Tibial nerve (tissue), 4 donors: Measurements from ENCODE around the gene NNAT. TPM values are rescaled to one million over a fixed set of nuclear protein-coding genes. Genes with fewer than 3 reads are reported as not detected.

Experiments used
- DNase-seq, 2 donors: peaks; one replicate each; pipeline ENCODE4 v3.0.0-alpha.2; 2019; ENCODE audit warnings: low spot score in 2 of 2
- H3K27ac ChIP-seq, 4 donors: fragments of 200-600 bp; sonication (generic) in 3 of 4; one replicate each; pipeline ENCODE4 v1.5.1; 2017 to 2019; ENCODE audit warnings: mild to moderate bottlenecking in 1 of 4
- H3K27me3 ChIP-seq, 2 donors: fragments of 200-600 bp; sonication (generic) in 1 of 2; one replicate each; pipeline versions ENCODE4 v1.5.1 to v1.6.0; 2017 to 2019
- H3K36me3 ChIP-seq, 3 donors: fragments of 200-600 bp; sonication (generic); one replicate each; pipeline ENCODE4 v1.5.1; 2018 to 2019
- H3K4me1 ChIP-seq, 4 donors: fragments of 200-600 bp; sonication (generic) in 3 of 4; one replicate each; pipeline ENCODE4 v1.5.1; 2017 to 2019
- H3K4me3 ChIP-seq, 4 donors: fragments of 200-600 bp; sonication (generic) in 3 of 4; one replicate each; pipeline ENCODE4 v1.5.1; 2017 to 2019; ENCODE audit warnings: mild to moderate bottlenecking in 1 of 4, moderate library complexity in 1 of 4
- H3K9me3 ChIP-seq, 4 donors: fragments of 200-600 bp; sonication (generic) in 3 of 4; one replicate each; pipeline ENCODE4 v1.5.1; 2017 to 2019
- EP300 ChIP-seq, 2 donors: sonication (generic); formaldehyde crosslinking; IDR thresholded peaks; one replicate each; pipeline ENCODE4 v1.6.1; 2017; ENCODE audit warnings: antibody characterized with exemption in 2 of 2, mild to moderate bottlenecking in 1 of 2
- POLR2A ChIP-seq, 2 donors: fragments of 450-650 bp; IDR thresholded peaks; one replicate each; pipeline ENCODE4 v1.6.1; 2017; ENCODE audit warnings: antibody characterized with exemption in 2 of 2, mild to moderate bottlenecking in 2 of 2, moderate library complexity in 2 of 2
- WGBS, 2 donors: methylation state at CpG; one replicate each; pipeline ENCODE4 v1.1.5; 2018; 5-methylcytosine and 5-hydroxymethylcytosine counted together
- total RNA-seq, 4 donors: library from RNA; depleted of rRNA; stranded (reverse); fragments of >200 nt; gene quantifications; one replicate each; pipeline ENCODE4 v1.1.0, GENCODE V29; 2016
- TF ChIP-seq, protein P1 (sequence below), 5 experiments: fragments of 200-600 bp in 3 of 5; fragments of 450-650 bp in 2 of 5; sonication (generic) in 3 of 5; IDR thresholded peaks; one replicate each; pipeline ENCODE4 v1.5.1; 2016 to 2019; ENCODE audit warnings: antibody characterized with exemption in 5 of 5, mild to moderate bottlenecking in 3 of 5, moderate library complexity in 2 of 5

NNAT gene
- total RNA-seq, 4 donors from 2014 or later: 2.7 to 12.3 (median 8.4) TPM

DNA sequence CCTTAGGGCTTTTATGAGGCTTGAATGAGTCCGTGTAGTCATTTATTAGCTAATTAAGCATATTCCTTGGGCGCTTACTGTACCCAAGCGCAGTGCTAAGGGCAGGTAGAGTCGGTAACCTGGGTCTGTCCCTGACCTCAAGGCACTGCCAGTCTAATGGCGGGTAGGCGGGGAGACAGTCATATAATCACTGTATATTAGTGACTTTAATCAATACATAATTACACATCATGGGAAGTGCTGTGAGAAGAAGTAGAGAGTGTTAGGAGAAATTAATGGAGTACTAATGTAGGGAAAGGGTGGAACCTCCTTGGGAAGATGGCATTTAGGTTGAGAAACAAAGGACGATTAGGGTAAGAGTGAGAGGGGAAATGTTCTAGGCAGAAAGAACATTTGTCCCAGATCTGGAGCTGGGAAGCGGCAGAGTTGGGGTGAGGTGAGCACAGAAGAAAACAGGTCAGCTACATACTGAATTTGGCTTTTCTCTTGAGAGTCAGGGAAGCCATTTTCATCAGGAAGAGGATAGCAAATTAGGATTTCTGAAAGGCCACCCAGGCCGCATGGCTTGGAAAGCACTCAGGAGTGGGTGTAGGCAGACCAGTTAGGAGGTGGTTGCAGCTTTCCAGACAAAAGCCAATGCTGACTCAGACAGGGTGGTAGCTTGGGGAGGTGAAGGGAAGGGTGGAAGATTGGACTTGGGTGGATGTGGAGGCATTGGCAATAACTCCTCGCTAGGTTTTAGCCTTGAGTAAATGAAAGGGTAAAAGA is 7.6 kb downstream of the NNAT start:
- H3K4me3 ChIP-seq: peak overlapping the region; percentile 65 to 96 (median 84)
- H3K9me3 ChIP-seq: no peaks in the 10 kb centered on the region
- no peak for DNase-seq
- no peaks in the 10 kb centered on the region for H3K27me3 ChIP-seq
- H3K27ac ChIP-seq: peak overlapping the region in 3 of 4 donors; percentile 91 to 98 (median 96)
- peaks cover 0 to 42% (median 29%) of the 10 kb centered on the region in 4 donors for H3K4me1 ChIP-seq
- TF ChIP-seq EP300 (IDR thresholded peaks at IDR 0.05) (no peak), POLR2A (IDR thresholded peaks at IDR 0.05) (no peak)
- TF ChIP-seq, protein P1, sequence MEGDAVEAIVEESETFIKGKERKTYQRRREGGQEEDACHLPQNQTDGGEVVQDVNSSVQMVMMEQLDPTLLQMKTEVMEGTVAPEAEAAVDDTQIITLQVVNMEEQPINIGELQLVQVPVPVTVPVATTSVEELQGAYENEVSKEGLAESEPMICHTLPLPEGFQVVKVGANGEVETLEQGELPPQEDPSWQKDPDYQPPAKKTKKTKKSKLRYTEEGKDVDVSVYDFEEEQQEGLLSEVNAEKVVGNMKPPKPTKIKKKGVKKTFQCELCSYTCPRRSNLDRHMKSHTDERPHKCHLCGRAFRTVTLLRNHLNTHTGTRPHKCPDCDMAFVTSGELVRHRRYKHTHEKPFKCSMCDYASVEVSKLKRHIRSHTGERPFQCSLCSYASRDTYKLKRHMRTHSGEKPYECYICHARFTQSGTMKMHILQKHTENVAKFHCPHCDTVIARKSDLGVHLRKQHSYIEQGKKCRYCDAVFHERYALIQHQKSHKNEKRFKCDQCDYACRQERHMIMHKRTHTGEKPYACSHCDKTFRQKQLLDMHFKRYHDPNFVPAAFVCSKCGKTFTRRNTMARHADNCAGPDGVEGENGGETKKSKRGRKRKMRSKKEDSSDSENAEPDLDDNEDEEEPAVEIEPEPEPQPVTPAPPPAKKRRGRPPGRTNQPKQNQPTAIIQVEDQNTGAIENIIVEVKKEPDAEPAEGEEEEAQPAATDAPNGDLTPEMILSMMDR (IDR thresholded peaks at IDR 0.05): no peak
- 36 to 47% methylated on average over 10 of the region's 10 CpGs for WGBS, 2 donors
- H3K36me3 ChIP-seq: no peaks in the 10 kb centered on the region

DNA sequence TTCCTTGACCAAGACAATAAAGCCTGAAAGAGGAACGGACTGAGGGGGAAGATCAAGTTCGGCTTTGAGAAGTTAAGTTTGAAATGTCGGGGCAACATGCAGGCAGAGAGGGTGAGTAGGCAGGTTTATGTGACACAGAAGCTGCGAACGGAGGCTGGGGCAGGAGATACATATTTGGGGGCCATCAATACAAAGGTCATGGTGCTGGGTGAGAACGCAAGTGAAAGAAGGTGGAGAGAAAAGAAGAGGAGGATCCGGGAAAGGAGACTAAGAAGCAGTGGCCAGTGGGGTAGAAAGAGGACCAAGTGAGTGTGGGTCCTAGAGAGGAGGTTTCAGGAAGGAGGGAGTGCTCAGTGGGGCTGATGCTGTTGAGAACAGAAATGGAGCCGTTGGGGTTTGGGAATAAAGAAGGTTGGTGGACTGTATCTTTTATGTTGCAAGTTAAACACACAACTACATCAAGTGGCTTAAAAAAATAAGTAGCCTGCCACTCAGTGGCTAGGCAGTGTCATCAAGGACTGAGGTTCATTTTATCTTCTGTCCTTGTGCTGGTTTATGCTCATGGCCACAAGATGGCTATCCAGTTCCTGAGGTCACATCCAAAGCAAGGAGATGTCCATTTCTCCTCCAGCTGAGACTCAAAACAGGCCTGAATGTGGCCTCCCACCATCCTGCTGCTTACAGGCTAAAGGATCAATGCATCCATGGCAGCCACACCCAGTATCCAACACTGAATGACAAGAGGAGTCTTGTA is 8.3 kb downstream of the NNAT start:
- peaks cover 0 to 39% (median 31%) of the 10 kb centered on the region in 4 donors for H3K4me1 ChIP-seq
- H3K9me3 ChIP-seq: no peaks in the 10 kb centered on the region
- 68 to 72% methylated on average over 8 of the region's 8 CpGs for WGBS, 2 donors
- TF ChIP-seq EP300 (IDR thresholded peaks at IDR 0.05): no peak
- TF ChIP-seq POLR2A (IDR thresholded peaks at IDR 0.05): no peak
- TF ChIP-seq, protein P1 (IDR thresholded peaks at IDR 0.05): no peak
- no peak for DNase-seq
- no peaks in the 10 kb centered on the region for H3K27me3 ChIP-seq
- H3K36me3 ChIP-seq: no peaks in the 10 kb centered on the region
- H3K4me3 ChIP-seq: no peak overlapping the region
- H3K27ac ChIP-seq: no peak overlapping the region

DNA sequence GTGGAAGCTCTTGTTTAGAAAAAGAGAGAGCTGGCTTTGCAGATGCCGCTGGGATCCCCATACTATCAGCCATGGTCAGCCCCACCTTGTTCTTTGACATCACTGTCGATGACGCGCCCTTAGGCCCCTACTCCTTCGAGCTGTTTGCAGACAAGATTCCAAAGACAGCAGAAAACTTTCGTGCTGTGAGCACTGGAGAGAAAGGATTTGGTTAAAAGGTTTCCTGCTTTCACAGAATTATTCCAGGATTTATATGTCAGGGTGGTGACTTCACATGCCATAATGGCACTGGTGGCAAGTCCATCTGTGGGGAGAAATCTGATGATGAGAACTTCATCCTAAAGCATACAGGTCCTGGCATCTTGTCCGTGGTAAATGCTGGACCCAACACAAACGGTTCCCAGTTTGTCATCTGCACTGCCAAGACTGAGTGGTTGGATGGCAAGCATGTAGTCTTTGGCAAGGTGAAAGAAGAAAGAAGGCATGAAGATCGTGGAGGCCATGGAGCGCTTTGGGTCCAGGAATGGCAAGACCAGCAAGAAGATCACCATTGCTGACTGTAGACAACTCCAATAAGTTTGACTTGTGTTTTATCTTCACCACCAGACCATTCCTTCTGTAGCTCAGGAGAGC is 9.0 kb downstream of the NNAT start:
- no peak overlapping the region for H3K27ac ChIP-seq
- 88 to 90% methylated on average over 10 of the region's 10 CpGs for WGBS, 2 donors
- no peak overlapping the region for H3K4me3 ChIP-seq
- H3K9me3 ChIP-seq: no peaks in the 10 kb centered on the region
- H3K27me3 ChIP-seq: no peaks in the 10 kb centered on the region
- H3K4me1 ChIP-seq: peaks cover 0 to 34% (median 26%) of the 10 kb centered on the region in 4 donors
- TF ChIP-seq, protein P1 (IDR thresholded peaks at IDR 0.05): no peak
- TF ChIP-seq EP300 (IDR thresholded peaks at IDR 0.05) (no peak), POLR2A (IDR thresholded peaks at IDR 0.05) (no peak)
- no peak for DNase-seq
- H3K36me3 ChIP-seq: no peaks in the 10 kb centered on the region

DNA sequence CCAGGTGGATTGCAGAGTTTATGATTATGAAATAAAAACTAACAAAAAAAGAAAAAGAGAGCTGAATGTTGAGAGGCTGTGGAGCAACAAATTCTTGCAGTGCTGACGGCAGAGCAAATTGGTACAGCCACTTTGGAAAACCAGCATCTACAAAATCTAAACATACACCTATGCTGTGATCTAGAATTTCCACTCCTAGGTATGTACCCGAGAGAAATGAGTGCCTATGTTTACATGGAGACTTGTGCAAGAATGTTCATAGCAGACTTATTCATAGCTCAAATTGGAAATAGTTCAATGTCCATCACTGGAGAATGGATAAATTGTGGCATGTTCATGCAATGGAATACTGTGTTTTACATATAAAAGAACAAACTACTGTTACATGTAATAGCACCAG is 9.6 kb downstream of the NNAT start:
- no peak for TF ChIP-seq EP300 (IDR thresholded peaks at IDR 0.05)
- no peak for TF ChIP-seq POLR2A (IDR thresholded peaks at IDR 0.05)
- TF ChIP-seq, protein P1 (IDR thresholded peaks at IDR 0.05): no peak
- H3K9me3 ChIP-seq: no peaks in the 10 kb centered on the region
- WGBS, 2 donors: 73 to 75% methylated on average over 2 of the region's 2 CpGs
- no peak overlapping the region for H3K4me3 ChIP-seq
- peaks cover 0 to 28% (median 20%) of the 10 kb centered on the region in 4 donors for H3K4me1 ChIP-seq
- no peak for DNase-seq
- H3K27me3 ChIP-seq: no peaks in the 10 kb centered on the region
- H3K36me3 ChIP-seq: no peaks in the 10 kb centered on the region
- H3K27ac ChIP-seq: no peak overlapping the region
